GM12864 (cell line): ENCODE data around the gene HID1.
"Not testable (repeated sequence)": the region's sequence is repeated elsewhere in the genome, so short reads cannot be mapped to it uniquely, and the experiment has no call there.

Experiments
- DNase-seq: peaks from one replicate; pipeline ENCODE4 v3.0.0-alpha.2; 2011; ENCODE audit warnings: low read depth
- H3K4me3 ChIP-seq: 2 replicates; pipeline ENCODE4 v1.5.1; 2011; ENCODE audit warnings: mild to moderate bottlenecking, low read depth, low read length, control low read depth
- CTCF ChIP-seq: IDR thresholded peaks from 2 replicates; pipeline ENCODE4 v1.5.1; 2011; ENCODE audit warnings: low read depth, mild to moderate bottlenecking, moderate library complexity, low read length, control low read depth, inconsistent platforms; ENCODE audit errors: missing control alignments

HID1 gene

DNA sequence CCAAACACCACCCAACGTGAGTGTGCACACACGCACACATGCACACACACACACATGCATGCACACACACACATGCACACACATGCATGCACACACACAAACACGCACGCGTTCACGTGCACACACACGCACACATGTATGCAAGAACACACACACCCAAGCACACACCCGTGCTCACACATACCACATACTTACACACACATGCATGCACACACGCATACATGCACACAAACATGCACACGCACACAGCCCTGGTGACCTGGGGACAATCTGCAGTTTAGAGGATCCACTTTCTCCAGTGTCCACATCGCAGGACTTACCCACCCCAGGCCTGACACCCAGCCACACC, 55.7 kb downstream of the HID1 start:
- no peak overlapping the region for H3K4me3 ChIP-seq
- DNase-seq: no peak
- no peak for TF ChIP-seq CTCF

GRCh38 chr17:74916136-74916850, 56.3 kb downstream of the HID1 start:
- no peak overlapping the region for H3K4me3 ChIP-seq
- no peak for DNase-seq
- no peak for TF ChIP-seq CTCF

DNA sequence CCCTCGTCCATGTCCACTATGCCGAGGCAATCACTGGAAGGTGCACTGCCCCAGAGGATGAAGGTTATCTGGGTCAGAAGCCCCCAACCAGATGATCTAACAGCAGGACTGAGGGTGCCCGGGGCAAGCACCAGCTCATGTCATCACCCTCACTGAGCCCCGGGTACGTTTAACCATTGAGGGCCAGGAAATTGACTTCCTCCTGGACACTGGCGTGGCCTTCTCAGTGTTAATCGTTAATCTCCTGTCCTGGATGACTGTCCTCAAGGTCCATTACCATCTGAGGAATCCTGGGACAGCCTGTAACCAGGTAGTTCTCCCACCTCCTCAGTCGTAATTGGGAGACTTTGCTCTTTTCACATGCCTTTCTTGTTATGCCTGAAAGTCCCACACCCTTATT, 61.1 kb downstream of the HID1 start:
- not testable (repeated sequence) for DNase-seq

GRCh38 chr17:74909097-74909496, 63.5 kb downstream of the HID1 start:
- DNase-seq, H3K4me3 ChIP-seq: not testable (repeated sequence)

More for the DNA sequence above, 61.1 kb downstream of the HID1 start:
- H3K4me3 ChIP-seq: not testable (repeated sequence)

GRCh38 chr17:74907012-74907411, 65.5 kb downstream of the HID1 start:
- no peak for TF ChIP-seq CTCF
- H3K4me3 ChIP-seq: no peak overlapping the region
- DNase-seq: no peak

- DNase-seq, H3K4me3 ChIP-seq: not testable (repeated sequence)
Observed at GRCh38 chr17:74906214-74906793, 66.3 kb downstream of the HID1 start.

- no peak for DNase-seq
- no peak for TF ChIP-seq CTCF
- H3K4me3 ChIP-seq: no peak overlapping the region
Observed at GRCh38 chr17:74904687-74905409, 67.7 kb downstream of the HID1 start.

GRCh38 chr17:74903671-74904070, 68.9 kb downstream of the HID1 start:
- DNase-seq: no peak
- TF ChIP-seq CTCF: no peak
- H3K4me3 ChIP-seq: no peak overlapping the region
